Stimulated activated naive B cell treated with anti-CD40 and anti-IgM and Interleukin-4, amounts not matched to agents 10 μg/mL and 1 μg/mL and 100 μg/mL, for 72 hours (primary cell): Measurements from ENCODE around the gene ESR1.

ENCODE experiments used
- ATAC-seq, 2 donors: fragments of 150-1000 bp; cut with Tn5 transposase; replicated peaks; 2 replicates each; pipeline ENCODE4 v1.10.0; 2021; ENCODE audit warnings: moderate library complexity in 1 of 2
- DNase-seq: peaks from one replicate; pipeline ENCODE4 v3.0.0; 2021
- H3K27ac Mint-ChIP-seq: one replicate; pipeline ENCODE4 v1.8.0; 2022; ENCODE audit warnings: mild to moderate bottlenecking, mixed read lengths
- H3K27me3 Mint-ChIP-seq, 2 donors: one replicate each; pipeline ENCODE4 v1.8.0; 2022; ENCODE audit warnings: mixed read lengths in 2 of 2
- H3K36me3 Mint-ChIP-seq, 2 donors: one replicate each; pipeline ENCODE4 v1.8.0; 2022; ENCODE audit warnings: mixed read lengths in 2 of 2, mild to moderate bottlenecking in 1 of 2
- H3K4me1 Mint-ChIP-seq, 2 donors: one replicate each; pipeline ENCODE4 v1.8.0; 2022; ENCODE audit warnings: mixed read lengths in 2 of 2, mild to moderate bottlenecking in 1 of 2
- H3K4me3 Mint-ChIP-seq, 2 donors: one replicate each; pipeline ENCODE4 v1.8.0; 2022; ENCODE audit warnings: mild to moderate bottlenecking in 2 of 2, mixed read lengths in 2 of 2, moderate library complexity in 1 of 2
- H3K9me3 Mint-ChIP-seq, 2 donors: one replicate each; pipeline ENCODE4 v1.8.0; 2022; ENCODE audit warnings: mixed read lengths in 2 of 2, mild to moderate bottlenecking in 1 of 2

The ESR1 gene

GRCh38 chr6:152155792-152156191 is 348.3 kb downstream of the ESR1 start:
- Mint-ChIP-seq H3K27me3 (no peaks in the 10 kb centered on the region), H3K27ac (no peak overlapping the region)

GRCh38 chr6:152160346-152160745 is 352.9 kb downstream of the ESR1 start:
- Mint-ChIP-seq H3K4me3 (peak overlapping the region; percentile 47 to 63), H3K27me3 (no peaks in the 10 kb centered on the region), H3K27ac (peak overlapping the region; percentile 97), H3K9me3 (no peaks in the 10 kb centered on the region), H3K36me3 (peaks cover 24 to 34% of the 10 kb centered on the region in 2 donors), H3K4me1 (peaks cover 23 to 35% of the 10 kb centered on the region in 2 donors)
- ATAC-seq, result peak; percentile 99
- peak; percentile 60 for DNase-seq

More at GRCh38 chr6:152155792-152156191, 348.3 kb downstream of the ESR1 start:
- no peak for DNase-seq
- no peak overlapping the region for H3K4me3 Mint-ChIP-seq
- peaks cover 9 to 20% of the 10 kb centered on the region in 2 donors for H3K4me1 Mint-ChIP-seq
- H3K9me3 Mint-ChIP-seq, result no peaks in the 10 kb centered on the region
- ATAC-seq, result no peak
- peaks cover 10 to 31% of the 10 kb centered on the region in 2 donors for H3K36me3 Mint-ChIP-seq

GRCh38 chr6:152161501-152161900 is 354.0 kb downstream of the ESR1 start:
- peak overlapping the region; percentile 60 for H3K27ac Mint-ChIP-seq
- ATAC-seq (peak; percentile 46 to 58), DNase-seq (no peak)
- H3K27me3 Mint-ChIP-seq, result no peaks in the 10 kb centered on the region
- no peaks in the 10 kb centered on the region for H3K9me3 Mint-ChIP-seq
- peak overlapping the region in 1 of 2 donors; percentile 7 for H3K4me3 Mint-ChIP-seq
- peaks cover 25 to 37% of the 10 kb centered on the region in 2 donors for H3K4me1 Mint-ChIP-seq
- peaks cover 22 to 35% of the 10 kb centered on the region in 2 donors for H3K36me3 Mint-ChIP-seq

- Mint-ChIP-seq H3K9me3 (no peaks in the 10 kb centered on the region), H3K36me3 (peaks cover 24 to 36% of the 10 kb centered on the region in 2 donors), H3K4me1 (peaks cover 29 to 35% of the 10 kb centered on the region in 2 donors), H3K4me3 (no peak overlapping the region), H3K27me3 (no peaks in the 10 kb centered on the region), H3K27ac (no peak overlapping the region)
- ATAC-seq, result no peak
- no peak for DNase-seq
Observed at GRCh38 chr6:152164957-152165356, 357.5 kb downstream of the ESR1 start.

GRCh38 chr6:152166497-152166896 is 359.0 kb downstream of the ESR1 start:
- ATAC-seq, result no peak
- no peaks in the 10 kb centered on the region for H3K27me3 Mint-ChIP-seq
- DNase-seq, result no peak

GRCh38 chr6:152166897-152167296 is 359.4 kb downstream of the ESR1 start:
- DNase-seq, result no peak
- no peak overlapping the region for H3K27ac Mint-ChIP-seq
- H3K9me3 Mint-ChIP-seq, result peaks cover 7 to 8% of the 10 kb centered on the region in 2 donors
- H3K36me3 Mint-ChIP-seq, result peaks cover 35 to 48% of the 10 kb centered on the region in 2 donors
- no peak for ATAC-seq
- peaks cover 19 to 34% of the 10 kb centered on the region in 2 donors for H3K4me1 Mint-ChIP-seq
- no peak overlapping the region for H3K4me3 Mint-ChIP-seq
- H3K27me3 Mint-ChIP-seq, result no peaks in the 10 kb centered on the region

More at GRCh38 chr6:152166497-152166896, 359.0 kb downstream of the ESR1 start:
- Mint-ChIP-seq H3K27ac (no peak overlapping the region), H3K36me3 (peaks cover 34 to 46% of the 10 kb centered on the region in 2 donors), H3K9me3 (peaks cover 6 to 8% of the 10 kb centered on the region in 2 donors), H3K4me1 (peaks cover 23 to 35% of the 10 kb centered on the region in 2 donors), H3K4me3 (no peak overlapping the region)

- ATAC-seq (no peak), DNase-seq (no peak)
- Mint-ChIP-seq H3K4me3 (no peak overlapping the region), H3K27ac (no peak overlapping the region), H3K9me3 (peaks cover 8% of the 10 kb centered on the region in 2 donors), H3K36me3 (peaks cover 34 to 48% of the 10 kb centered on the region in 2 donors), H3K27me3 (no peaks in the 10 kb centered on the region), H3K4me1 (peaks cover 15 to 35% of the 10 kb centered on the region in 2 donors)
Observed at GRCh38 chr6:152167641-152168603, 360.4 kb downstream of the ESR1 start.

- Mint-ChIP-seq H3K27ac (no peak overlapping the region), H3K36me3 (peaks cover 37 to 52% of the 10 kb centered on the region in 2 donors), H3K9me3 (peaks cover 8% of the 10 kb centered on the region in 2 donors), H3K4me3 (no peak overlapping the region), H3K4me1 (peaks cover 13 to 35% of the 10 kb centered on the region in 2 donors), H3K27me3 (no peaks in the 10 kb centered on the region)
- ATAC-seq (no peak), DNase-seq (no peak)
Observed at GRCh38 chr6:152170313-152170701, 362.8 kb downstream of the ESR1 start.

GRCh38 chr6:152170702-152171667 is 363.5 kb downstream of the ESR1 start:
- Mint-ChIP-seq H3K4me1 (peaks cover 11 to 35% of the 10 kb centered on the region in 2 donors), H3K27me3 (no peaks in the 10 kb centered on the region), H3K4me3 (peak overlapping the region in 1 of 2 donors; percentile 1), H3K27ac (peak overlapping the region; percentile 75), H3K9me3 (peaks cover 8% of the 10 kb centered on the region in 2 donors), H3K36me3 (peaks cover 37 to 54% of the 10 kb centered on the region in 2 donors)
- DNase-seq (no peak), ATAC-seq (peak; percentile 64 to 88)

- DNase-seq (no peak), ATAC-seq (no peak)
- peaks cover 8% of the 10 kb centered on the region in 2 donors for H3K9me3 Mint-ChIP-seq
- H3K4me1 Mint-ChIP-seq, result peaks cover 4 to 24% of the 10 kb centered on the region in 2 donors
- H3K27ac Mint-ChIP-seq, result no peak overlapping the region
- no peaks in the 10 kb centered on the region for H3K27me3 Mint-ChIP-seq
- H3K36me3 Mint-ChIP-seq, result peaks cover 32 to 47% of the 10 kb centered on the region in 2 donors
- no peak overlapping the region for H3K4me3 Mint-ChIP-seq
Observed at GRCh38 chr6:152173321-152173720, 365.8 kb downstream of the ESR1 start.

- Mint-ChIP-seq H3K27me3 (no peaks in the 10 kb centered on the region), H3K4me1 (peaks cover 2 to 21% of the 10 kb centered on the region in 2 donors), H3K9me3 (peaks cover 8% of the 10 kb centered on the region in 2 donors), H3K4me3 (no peak overlapping the region), H3K27ac (no peak overlapping the region), H3K36me3 (peaks cover 29 to 45% of the 10 kb centered on the region in 2 donors)
- ATAC-seq, result no peak
- no peak for DNase-seq
Observed at GRCh38 chr6:152173957-152174356, 366.5 kb downstream of the ESR1 start.

GRCh38 chr6:152176268-152176667 is 368.8 kb downstream of the ESR1 start:
- Mint-ChIP-seq H3K4me3 (no peak overlapping the region), H3K36me3 (peaks cover 26 to 39% of the 10 kb centered on the region in 2 donors), H3K9me3 (peaks cover 3 to 4% of the 10 kb centered on the region in 2 donors), H3K4me1 (peaks cover 9 to 27% of the 10 kb centered on the region in 2 donors), H3K27ac (peak overlapping the region; percentile 22), H3K27me3 (no peaks in the 10 kb centered on the region)
- DNase-seq (no peak), ATAC-seq (no peak)
